IMR-90 (cell line): Measurements from ENCODE around the gene FGFR4. TPM values are rescaled to one million over a fixed set of nuclear protein-coding genes. Genes with fewer than 3 reads are reported as not detected.

Experiments
- ATAC-seq: fragments of 200-7000 bp; cut with Tn5 transposase; 2 replicates; pipeline ENCODE4 v1.9.1; 2020; ENCODE audit warnings: low read depth, mild to moderate bottlenecking, moderate library complexity
- BruUV-seq: library from RNA; stranded (reverse); fragments of 400-500 nt; replicated peaks from 2 replicates; lab custom pipeline; 2021; lab: Mats Ljungman, UMichigan
- CTCF ChIA-PET: fragments of 300-600 bp; formaldehyde crosslinking; extraction: SDS; loops from one replicate; lab custom pipeline; 2021; ENCODE audit warnings: antibody characterized with exemption; lab: Yijun Ruan, JAX
- POLR2A ChIA-PET: fragments of 300-600 bp; sonication (Branson Sonifier 250); formaldehyde crosslinking; loops from one replicate; lab custom pipeline; 2022; ENCODE audit warnings: antibody characterized with exemption; ENCODE audit not compliant: unreplicated experiment; lab: Charles Lee
- DNase-seq: peaks from one replicate; pipeline ENCODE4 v3.0.0; 2013
- H2AFZ ChIP-seq: replicated peaks from 2 replicates; pipeline ENCODE3; 2013; ENCODE audit warnings: low read length, mild to moderate bottlenecking; ENCODE audit not compliant: poor library complexity
- H2AK5ac ChIP-seq: 2 replicates; pipeline ENCODE4 v1.6.1; 2013; ENCODE audit warnings: low read depth, low read length, inconsistent platforms
- H2AK9ac ChIP-seq: replicated peaks from 2 replicates; pipeline ENCODE3; 2013; ENCODE audit warnings: mild to moderate bottlenecking, low read depth, low read length, moderate library complexity; ENCODE audit not compliant: poor library complexity
- H2BK120ac ChIP-seq: 2 replicates; pipeline ENCODE4 v1.6.1; 2013; ENCODE audit warnings: low read depth, low read length, inconsistent platforms
- H2BK15ac ChIP-seq: 3 replicates; pipeline ENCODE4 v1.6.1; 2013; ENCODE audit warnings: low read depth, low read length, inconsistent platforms
- H2BK20ac ChIP-seq: 2 replicates; pipeline ENCODE4 v1.6.1; 2013; ENCODE audit warnings: low read depth, mild to moderate bottlenecking, inconsistent platforms, low read length, moderate library complexity
- H2BK5ac ChIP-seq: 2 replicates; pipeline ENCODE4 v1.6.1; 2013; ENCODE audit warnings: mild to moderate bottlenecking, low read depth, low read length, inconsistent platforms; ENCODE audit not compliant: poor library complexity, severe bottlenecking
- H3K14ac ChIP-seq: replicated peaks from 2 replicates; pipeline ENCODE4 v1.6.1; 2013; ENCODE audit warnings: low read depth, low read length, inconsistent platforms
- H3K18ac ChIP-seq: 2 replicates; pipeline ENCODE4 v1.6.1; 2013; ENCODE audit warnings: low read depth, low read length, control low read depth
- H3K23ac ChIP-seq: 2 replicates; pipeline ENCODE4 v1.6.1; 2013; ENCODE audit warnings: low read depth, low read length, inconsistent platforms
- H3K27ac ChIP-seq: 2 replicates; pipeline ENCODE4 v1.5.1; 2013; ENCODE audit warnings: mild to moderate bottlenecking, control low read depth, low read length; ENCODE audit not compliant: insufficient read depth
- H3K27me3 ChIP-seq: 2 replicates; pipeline ENCODE4 v1.6.1; 2013; ENCODE audit warnings: low read length; ENCODE audit not compliant: control insufficient read depth, insufficient read depth
- H3K36me3 ChIP-seq: 2 replicates; pipeline ENCODE4 v1.6.1; 2013; ENCODE audit warnings: low read length, mixed read lengths; ENCODE audit not compliant: control insufficient read depth, insufficient read depth
- H3K4ac ChIP-seq: 2 replicates; pipeline ENCODE4 v1.6.1; 2013; ENCODE audit warnings: low read depth, low read length, inconsistent platforms
- H3K4me1 ChIP-seq: 2 replicates; pipeline ENCODE4 v1.6.1; 2013; ENCODE audit warnings: low read length, mixed read lengths; ENCODE audit not compliant: control insufficient read depth, insufficient read depth
- H3K4me2 ChIP-seq: 2 replicates; pipeline ENCODE4 v1.6.1; 2013; ENCODE audit warnings: low read depth, mild to moderate bottlenecking, control low read depth, low read length, moderate library complexity
- H3K4me3 ChIP-seq: 2 replicates; pipeline ENCODE4 v1.5.1; 2013; ENCODE audit warnings: low read depth, mild to moderate bottlenecking, control low read depth, low read length, moderate library complexity; ENCODE audit not compliant: insufficient read depth
- H3K56ac ChIP-seq: 2 replicates; pipeline ENCODE4 v1.6.1; 2013; ENCODE audit warnings: low read length, inconsistent platforms; ENCODE audit not compliant: insufficient read depth; ENCODE audit errors: extremely low read depth
- H3K79me1 ChIP-seq, 2 experiments: 2 replicates each; pipeline ENCODE4 v1.6.1; 2013; ENCODE audit warnings: low read length in 2 of 2, inconsistent platforms in 1 of 2, low read depth in 1 of 2
- H3K9ac ChIP-seq: 2 replicates; pipeline ENCODE4 v1.6.1; 2013; ENCODE audit warnings: low read depth, low read length, control low read depth
- H3K9me1 ChIP-seq: 2 replicates; pipeline ENCODE4 v1.6.1; 2013; ENCODE audit warnings: low read length, inconsistent platforms; ENCODE audit not compliant: insufficient read depth
- H3K9me3 ChIP-seq: 2 replicates; pipeline ENCODE4 v1.6.1; 2013; ENCODE audit warnings: low read length; ENCODE audit not compliant: control insufficient read depth, insufficient read depth
- H4K20me1 ChIP-seq: 2 replicates; pipeline ENCODE4 v1.6.1; 2013; ENCODE audit warnings: low read length, inconsistent platforms; ENCODE audit not compliant: insufficient read depth
- H4K5ac ChIP-seq: 2 replicates; pipeline ENCODE4 v1.6.1; 2013; ENCODE audit warnings: mild to moderate bottlenecking, low read depth, low read length, control low read depth
- H4K8ac ChIP-seq, 2 experiments: 2 replicates each; pipeline ENCODE4 v1.6.1; 2013; ENCODE audit warnings: low read depth in 2 of 2, low read length in 2 of 2, control low read depth in 1 of 2, inconsistent platforms in 1 of 2
- H4K91ac ChIP-seq: 2 replicates; pipeline ENCODE4 v1.6.1; 2013; ENCODE audit warnings: low read depth, low read length, inconsistent platforms; ENCODE audit not compliant: insufficient read depth
- BHLHE40 ChIP-seq: fragments of 150-350 bp; IDR thresholded peaks from 2 replicates; pipeline ENCODE4 v1.6.1; 2016; ENCODE audit warnings: mild to moderate bottlenecking, low read depth, low read length
- WGBS, 2 experiments: methylation state at CpG; one replicate each; pipeline versions ENCODE4 v1.1.5 to v1.1.7; 2013; ENCODE audit warnings: missing lambda C conversion rate in 2 of 2; ENCODE audit not compliant: insufficient read length in 1 of 2; ENCODE audit errors: extremely low coverage in 2 of 2; 5-methylcytosine and 5-hydroxymethylcytosine counted together
- dilution Hi-C: fragments of 300-500 bp; cut with HindIII; formaldehyde crosslinking; loops from one replicate; pipeline ENCODE4 v1.14.3; 2018; ENCODE audit warnings: low sequenced_read_pairs; ENCODE audit not compliant: unreplicated experiment
- in situ Hi-C: fragments of 300-500 bp; cut with MboI; formaldehyde crosslinking; loops from 3 replicates; pipeline ENCODE4 v1.14.3; 2019; ENCODE audit warnings: low sequenced_read_pairs, inconsistent platforms, mixed read lengths
- intact Hi-C: fragments of 100-400 bp; cut with micrococcal nuclease; formaldehyde crosslinking; loops from 2 replicates; pipeline ENCODE4 v1.10.0; 2022
- polyA plus RNA-seq, 3 experiments: library from polyadenylated mRNA; depleted of rRNA; stranded (reverse); fragments of >200 nt; gene quantifications; 2 replicates each; pipeline ENCODE4 v1.2.3, GENCODE V29; 2012; ENCODE audit warnings: low replicate concordance in 1 of 3
- total RNA-seq: library from RNA; depleted of rRNA; stranded (reverse); fragments of >200 nt; gene quantifications from 2 replicates; pipeline ENCODE4 v1.2.3, GENCODE V29; 2012

The FGFR4 gene
- total and polyA plus RNA-seq, 2 of the 4 experiments (the other 2 are of a cell fraction) = 0.90 to 2.4 TPM

DNA sequence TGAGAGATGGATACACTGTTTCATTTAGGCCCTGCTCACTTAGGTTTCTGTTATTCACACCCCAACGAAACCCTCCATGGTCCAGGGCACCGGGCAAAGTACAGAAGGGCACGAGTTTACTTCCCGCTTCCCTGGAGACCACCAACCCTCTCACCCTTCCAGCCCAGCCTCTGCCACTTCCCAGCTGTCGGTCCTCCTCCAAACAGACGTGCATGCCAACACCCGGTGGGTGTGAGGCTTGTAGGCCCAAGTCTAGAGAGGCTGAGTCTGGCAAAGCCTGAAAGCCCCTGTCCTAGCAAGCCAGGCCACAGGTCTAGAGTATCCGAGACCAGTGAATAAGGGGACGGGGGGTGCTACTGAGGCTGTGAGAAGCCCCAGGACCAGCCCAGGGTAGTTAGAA is 7.1 kb upstream of the FGFR4 start:
- ATAC-seq (no peak), DNase-seq (no peak)
- Histone ChIP-seq H2BK120ac (no peak overlapping the region), H2BK15ac (no peak overlapping the region), H3K79me1 (no peaks in the 10 kb centered on the region), H4K8ac (no peak overlapping the region), H3K4ac (no peak overlapping the region), H3K4me2 (no peak overlapping the region), H2BK20ac (no peak overlapping the region), H3K27me3 (peaks cover 8% of the 10 kb centered on the region), H3K9me1 (no peaks in the 10 kb centered on the region), H3K56ac (no peak overlapping the region), H2AK9ac (no peak overlapping the region), H3K9ac (no peak overlapping the region), H3K9me3 (no peaks in the 10 kb centered on the region), H2AFZ (no peak overlapping the region), H3K4me3 (no peak overlapping the region), H3K23ac (no peak overlapping the region), H4K91ac (no peak overlapping the region), H2AK5ac (no peak overlapping the region), H3K14ac (no peak overlapping the region), H3K36me3 (no peaks in the 10 kb centered on the region), H2BK5ac (no peak overlapping the region), H4K20me1 (no peaks in the 10 kb centered on the region), H3K4me1 (no peaks in the 10 kb centered on the region), H3K18ac (no peak overlapping the region), H3K27ac (no peak overlapping the region), H4K5ac (no peak overlapping the region)
- dilution Hi-C loops = no loop called here
- no CpG with 5 or more reads among the region's 9 CpGs for WGBS, 2 experiments
- no peak for TF ChIP-seq BHLHE40
- ChIA-PET CTCF (no interaction called here), POLR2A (no interaction called here)
- in situ Hi-C loops = no loop called here
- intact Hi-C loops = no loop called here
- BruUV-seq = no TSS peak
